Epithelial cell of prostate (primary cell): Measurements from ENCODE around the gene HAT1.
"Not testable (repeated sequence)": the region's sequence is repeated elsewhere in the genome, so short reads cannot be mapped to it uniquely, and the experiment has no call there.

Source experiments
- DNase-seq: peaks from one replicate; pipeline ENCODE4 v3.0.0-alpha.2; 2011; ENCODE audit warnings: low read depth, low spot score
- H3K27ac ChIP-seq: fragments of 450-650 bp; 2 replicates; pipeline ENCODE4 v1.5.1; 2017; ENCODE audit warnings: mild to moderate bottlenecking

The HAT1 gene, protein sequence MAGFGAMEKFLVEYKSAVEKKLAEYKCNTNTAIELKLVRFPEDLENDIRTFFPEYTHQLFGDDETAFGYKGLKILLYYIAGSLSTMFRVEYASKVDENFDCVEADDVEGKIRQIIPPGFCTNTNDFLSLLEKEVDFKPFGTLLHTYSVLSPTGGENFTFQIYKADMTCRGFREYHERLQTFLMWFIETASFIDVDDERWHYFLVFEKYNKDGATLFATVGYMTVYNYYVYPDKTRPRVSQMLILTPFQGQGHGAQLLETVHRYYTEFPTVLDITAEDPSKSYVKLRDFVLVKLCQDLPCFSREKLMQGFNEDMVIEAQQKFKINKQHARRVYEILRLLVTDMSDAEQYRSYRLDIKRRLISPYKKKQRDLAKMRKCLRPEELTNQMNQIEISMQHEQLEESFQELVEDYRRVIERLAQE

DNA sequence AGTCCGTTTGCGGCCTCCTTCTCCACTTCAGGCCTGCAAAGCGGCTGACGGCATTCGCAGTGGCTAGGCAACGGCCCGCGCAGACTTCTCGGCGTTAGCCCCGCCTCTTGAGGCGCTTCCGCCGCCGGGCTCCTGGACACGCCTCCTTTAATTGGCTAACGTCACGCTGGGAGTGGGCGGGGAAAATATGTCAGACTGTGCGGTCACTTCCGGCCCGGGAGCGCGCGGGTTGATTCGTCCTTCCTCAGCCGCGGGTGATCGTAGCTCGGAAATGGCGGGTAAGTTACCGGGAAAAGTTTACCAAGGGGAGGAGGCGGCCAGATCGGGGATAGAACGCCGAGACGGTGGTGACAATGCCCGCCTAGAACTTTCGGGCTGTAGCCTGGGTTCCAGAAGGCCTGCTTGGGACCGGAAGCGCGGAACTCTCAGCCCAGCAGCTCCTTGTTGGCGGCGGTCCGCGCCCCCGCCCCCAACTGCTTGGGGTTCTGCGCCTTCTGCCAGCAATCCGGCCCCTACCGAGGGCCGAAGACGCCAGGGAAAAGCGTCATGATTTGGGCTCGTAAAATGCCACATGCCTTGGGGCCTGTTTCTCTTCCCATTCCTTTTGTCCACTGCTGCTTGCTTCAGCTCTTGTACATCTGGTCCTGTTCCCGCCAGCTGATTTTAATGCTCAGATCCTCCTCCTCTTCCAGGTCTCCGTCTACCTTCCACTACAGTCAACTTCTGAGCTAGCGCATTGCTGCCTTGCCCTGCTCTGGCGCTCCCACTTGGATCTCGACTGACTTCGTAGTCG is at the start of gene HAT1:
Gene HAT1, plus strand, starts transcription at position 232 of the 793 bp plus-strand sequence. Its CDS starts 40 bp downstream, at position 272.
- DNase-seq, result peak; percentile 77
- H3K27ac ChIP-seq, result peak within 1 kb of the TSS; percentile 73

DNA sequence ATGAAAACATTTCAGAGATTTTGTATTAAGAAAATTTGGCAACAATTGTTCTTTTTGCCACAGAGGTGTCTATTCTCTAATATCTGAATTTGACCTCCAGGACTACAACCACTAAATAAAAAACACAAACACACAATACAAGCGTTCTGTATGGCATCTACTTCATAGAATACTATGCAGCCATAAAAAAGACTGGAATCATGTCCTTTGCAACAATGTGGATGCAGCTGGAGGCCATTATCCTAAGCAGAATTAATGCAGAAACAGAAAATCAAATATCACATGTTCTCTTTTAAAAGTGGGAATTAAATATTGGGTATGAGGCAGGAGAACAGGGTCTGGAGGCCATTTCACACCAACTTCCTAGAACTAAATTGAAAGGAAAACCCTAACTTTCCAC is 47.7 kb upstream of the HAT1 start:
- no peak overlapping the region for H3K27ac ChIP-seq
- DNase-seq, result no peak

DNA sequence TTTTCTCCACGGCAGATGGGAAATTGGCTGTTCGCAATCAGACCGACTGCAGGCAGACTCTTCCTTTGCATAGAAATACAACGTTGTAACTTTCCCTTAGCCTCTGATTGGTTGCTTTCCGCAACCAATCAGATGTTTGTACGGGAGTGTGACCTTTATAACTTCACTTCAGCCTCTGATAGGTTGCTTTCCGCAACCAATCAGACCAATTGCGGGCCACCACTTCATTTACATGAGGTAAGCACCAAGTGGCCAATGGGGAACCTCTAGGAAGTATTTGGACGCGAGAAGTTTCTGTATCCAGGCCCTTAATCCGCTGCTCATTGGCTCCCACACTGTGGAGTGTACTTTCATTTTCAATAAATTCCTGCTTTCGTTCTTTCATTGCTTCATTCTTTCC is 47.3 kb upstream of the HAT1 start:
- no peak overlapping the region for H3K27ac ChIP-seq
- DNase-seq, result no peak

DNA sequence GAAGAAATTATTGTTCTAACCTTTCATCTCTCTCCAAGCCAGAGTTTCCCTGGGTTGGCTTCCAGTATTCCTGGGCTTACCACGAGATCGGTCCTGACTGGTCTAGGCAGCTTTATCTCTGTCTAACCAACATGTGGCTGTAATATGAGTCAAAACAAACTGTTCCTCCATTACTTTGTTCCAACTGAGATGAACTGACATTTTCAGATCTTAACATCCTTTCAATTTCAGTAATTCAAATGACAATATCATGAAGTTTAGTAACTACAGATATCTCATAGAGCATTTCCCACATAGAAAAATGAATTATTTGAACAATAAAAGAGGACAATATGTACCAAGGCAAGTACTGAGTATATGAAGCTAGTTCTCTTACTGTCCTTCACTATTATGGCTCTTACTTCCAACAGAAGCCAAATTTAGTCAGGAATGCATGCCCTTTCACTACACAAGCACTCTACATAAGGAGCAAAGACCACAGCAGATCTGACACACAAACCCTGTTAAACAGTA is 43.7 kb upstream of the HAT1 start:
- peak overlapping the region; percentile 27 for H3K27ac ChIP-seq
- DNase-seq, result no peak

DNA sequence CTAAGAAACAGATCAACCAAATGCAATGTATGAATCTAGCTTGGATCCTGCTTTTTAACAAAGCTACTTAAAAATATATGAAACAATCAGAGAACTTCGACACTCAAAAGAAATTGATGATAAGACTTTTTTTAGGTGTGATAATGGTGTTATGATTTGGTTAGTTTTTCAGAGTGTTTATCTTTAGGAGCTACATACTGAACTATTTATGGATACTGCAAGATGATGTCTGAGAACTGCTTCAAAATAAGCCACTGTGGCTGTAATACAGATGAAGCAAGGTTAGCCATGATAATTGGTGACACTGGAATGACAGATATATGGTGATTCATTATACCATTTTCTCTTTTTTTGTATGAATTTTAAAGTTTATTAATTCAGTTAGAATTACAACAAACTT is 42.4 kb upstream of the HAT1 start:
- no peak for DNase-seq
- no peak overlapping the region for H3K27ac ChIP-seq

DNA sequence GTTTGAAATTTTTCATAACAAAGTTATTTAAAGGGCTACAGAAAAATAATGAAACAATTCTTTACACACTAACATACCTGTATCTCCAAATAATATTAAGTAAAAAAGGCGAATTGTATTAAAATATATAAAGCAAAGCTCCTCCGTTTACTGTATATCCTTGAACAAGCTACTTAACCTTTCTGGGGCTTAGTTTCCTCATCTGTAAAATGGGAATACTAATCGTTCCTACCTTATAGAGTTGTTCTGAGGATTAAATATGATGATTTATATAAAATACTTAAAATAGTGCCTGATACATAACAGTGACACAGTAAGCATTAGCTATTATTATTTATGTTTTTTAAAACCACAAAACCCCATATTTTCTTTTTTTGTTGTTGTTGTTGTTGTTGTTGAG is 41.5 kb upstream of the HAT1 start:
- H3K27ac ChIP-seq, result no peak overlapping the region
- DNase-seq, result no peak

DNA sequence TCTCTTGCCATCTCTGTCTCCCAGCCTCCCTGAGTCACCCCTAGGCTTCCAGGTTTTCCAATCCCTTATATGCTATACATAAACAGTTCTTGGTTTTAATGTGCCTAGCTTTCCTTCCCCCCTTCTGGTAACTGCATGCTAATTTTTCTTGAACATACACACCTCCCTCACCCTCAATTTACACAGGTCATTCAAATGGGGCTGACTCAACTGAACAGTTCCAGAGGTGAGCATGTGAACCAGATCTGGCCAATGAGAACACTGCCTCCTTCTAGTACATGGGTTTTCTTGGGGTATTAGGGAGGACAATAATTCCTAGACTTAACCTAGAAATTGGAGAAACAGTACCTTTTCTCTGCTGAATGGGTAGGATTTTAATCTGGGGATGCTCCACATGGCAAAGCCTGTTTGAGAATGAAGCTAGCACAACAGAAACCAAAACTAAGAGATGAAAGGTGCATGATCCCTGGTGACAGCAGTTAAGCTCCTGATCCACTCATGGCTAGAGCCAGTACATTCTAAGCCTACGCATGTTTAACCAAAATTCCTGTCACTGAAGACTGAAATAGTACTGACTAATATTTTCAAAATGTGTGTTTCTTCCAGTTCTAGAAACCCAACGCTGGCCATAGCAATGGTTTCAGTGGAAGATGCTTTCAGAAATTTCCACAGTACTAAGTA is 40.0 kb upstream of the HAT1 start:
- no peak for DNase-seq
- no peak overlapping the region for H3K27ac ChIP-seq

DNA sequence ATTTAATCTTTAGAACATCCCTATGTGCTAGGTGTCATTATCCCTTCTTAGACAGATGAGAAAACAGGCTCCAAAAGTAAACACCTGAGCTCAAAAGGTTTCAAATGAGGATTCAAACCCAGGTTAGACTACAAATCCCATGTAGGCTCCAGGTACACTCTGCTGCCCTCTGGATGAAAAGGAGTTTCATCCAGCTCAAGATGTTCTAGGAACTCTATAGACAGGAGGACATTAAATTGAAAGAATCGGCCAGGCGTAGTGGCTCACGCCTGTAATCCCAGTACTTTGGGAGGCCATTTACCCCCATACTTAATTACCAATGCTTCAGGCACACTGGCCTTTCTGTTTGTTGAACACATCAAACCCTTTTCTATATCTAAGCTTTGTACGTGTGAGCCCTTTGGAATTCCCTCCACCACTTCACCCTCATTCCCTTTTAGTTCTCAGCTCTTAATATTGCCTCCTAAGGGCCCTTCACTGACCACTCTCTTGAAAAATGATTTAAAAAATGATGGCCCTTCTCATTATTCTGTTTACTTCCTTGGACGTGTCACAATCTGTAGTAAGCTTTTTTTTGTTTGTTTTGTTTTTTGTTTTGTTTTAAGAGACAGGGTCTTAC is 38.9 kb upstream of the HAT1 start:
- H3K27ac ChIP-seq, result no peak overlapping the region
- DNase-seq, result no peak

DNA sequence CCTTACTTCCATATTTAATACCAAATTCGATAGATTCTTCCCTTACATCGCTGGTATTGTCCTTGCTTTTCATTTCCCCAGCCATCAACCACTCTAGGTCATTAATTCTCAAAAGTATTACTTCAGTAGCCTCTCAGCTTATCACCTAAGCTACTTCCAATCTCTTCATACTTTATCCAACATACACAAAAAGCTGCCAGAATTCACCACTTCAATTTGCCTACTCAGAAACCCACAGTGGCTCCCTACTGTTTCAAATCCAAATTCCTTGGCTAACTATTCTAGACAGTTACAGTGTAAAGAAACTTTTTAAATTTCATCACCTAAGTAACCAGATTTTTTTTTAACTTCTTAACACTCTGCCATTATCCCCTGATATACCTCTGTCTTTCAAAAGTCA is 32.9 kb upstream of the HAT1 start:
- no peak for DNase-seq
- no peak overlapping the region for H3K27ac ChIP-seq

DNA sequence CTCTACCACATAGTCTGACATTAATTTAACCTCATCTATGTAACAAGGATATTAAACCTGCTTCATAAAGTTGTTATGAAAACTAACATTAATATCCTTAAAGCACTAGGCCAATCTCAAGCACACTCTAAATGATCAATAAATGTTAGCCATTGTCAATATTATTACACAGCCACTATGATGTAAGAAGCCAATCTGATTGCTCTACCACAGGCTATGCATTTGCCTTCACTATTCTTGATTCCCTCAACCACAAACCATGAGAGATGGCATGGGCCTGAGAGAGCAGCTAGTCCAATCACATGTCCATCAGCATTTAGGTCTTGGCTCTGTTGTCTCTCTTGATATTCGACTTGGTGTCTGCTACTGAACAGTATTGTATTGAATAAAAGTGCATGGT is 32.5 kb upstream of the HAT1 start:
- no peak for DNase-seq
- H3K27ac ChIP-seq, result no peak overlapping the region

DNA sequence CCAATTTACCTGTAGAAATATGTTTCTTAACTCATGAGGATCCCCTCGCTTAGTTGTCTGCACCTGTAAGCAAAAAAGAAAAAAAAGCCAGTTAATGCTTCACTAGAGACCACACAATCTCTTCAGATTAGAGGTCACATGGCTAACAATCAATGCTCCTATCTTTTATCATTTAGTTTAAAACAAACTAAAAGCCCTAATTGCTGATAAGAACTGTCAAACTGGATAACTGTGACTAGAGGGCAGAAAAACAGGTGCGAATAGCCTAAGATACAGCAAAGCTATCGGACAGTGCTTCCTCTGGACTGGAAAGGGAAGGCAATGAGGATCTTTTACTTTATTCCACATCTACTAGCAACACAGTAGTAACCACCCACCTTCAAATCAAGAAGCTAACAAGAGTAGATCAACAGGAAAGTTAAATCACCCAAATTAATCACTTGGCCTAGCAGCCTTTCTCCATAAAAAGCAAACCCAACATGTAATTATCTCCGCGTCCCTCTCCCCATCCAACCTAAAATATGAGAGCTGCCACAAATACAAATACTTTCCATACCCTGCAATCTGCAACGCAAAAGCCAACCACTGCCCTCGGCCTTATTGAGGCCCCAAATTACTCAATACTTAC is 29.0 kb upstream of the HAT1 start:
- peak overlapping the region; percentile 63 for H3K27ac ChIP-seq

DNA sequence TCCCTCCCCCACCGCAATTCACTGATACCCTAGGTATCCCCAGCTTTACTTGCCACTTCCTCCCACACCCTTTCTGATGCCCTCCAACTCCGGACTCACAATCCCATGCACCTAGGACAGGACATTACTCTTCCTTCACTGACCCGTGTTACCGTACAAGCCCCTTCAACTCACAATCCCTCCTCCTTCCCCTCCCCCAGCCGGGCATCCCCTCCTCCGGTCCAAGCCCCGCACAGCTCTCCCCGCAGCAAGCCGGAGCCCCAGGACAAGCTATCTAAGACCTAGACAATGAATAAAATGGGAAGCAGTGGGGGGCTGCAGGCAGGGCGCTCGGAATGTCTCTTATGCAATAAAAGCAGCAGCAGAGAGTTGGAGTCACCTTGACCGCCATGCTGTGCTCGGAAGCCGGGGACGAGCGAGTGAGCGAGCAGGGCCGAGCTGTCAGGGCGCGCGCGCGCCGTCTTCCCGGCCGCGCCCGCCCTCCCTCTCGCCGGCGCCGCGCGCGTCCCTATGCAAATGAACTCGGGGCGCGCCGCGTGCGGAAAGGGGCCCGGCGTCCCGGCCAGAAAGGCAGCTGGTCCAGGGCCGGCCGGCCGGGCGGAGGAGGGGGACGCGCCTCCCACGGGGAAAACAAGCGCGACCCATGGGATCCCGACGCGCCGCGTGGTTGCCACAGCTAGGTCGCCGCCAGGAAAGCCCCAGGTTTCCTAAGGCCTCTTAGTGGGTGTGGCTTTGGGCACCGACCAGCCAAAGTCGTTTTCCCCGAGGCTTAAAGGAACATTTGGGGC is 28.2 kb upstream of the HAT1 start, which contains the start of gene SLC25A12:
Gene SLC25A12, minus strand, starts transcription at position 421 of the 788 bp plus-strand sequence. Its CDS starts 30 bp downstream, at position 391.
- H3K27ac ChIP-seq, result peak within 1 kb of the TSS; percentile 63
- DNase-seq, result no peak

More for the DNA sequence above, 29.0 kb upstream of the HAT1 start:
- DNase-seq, result no peak

DNA sequence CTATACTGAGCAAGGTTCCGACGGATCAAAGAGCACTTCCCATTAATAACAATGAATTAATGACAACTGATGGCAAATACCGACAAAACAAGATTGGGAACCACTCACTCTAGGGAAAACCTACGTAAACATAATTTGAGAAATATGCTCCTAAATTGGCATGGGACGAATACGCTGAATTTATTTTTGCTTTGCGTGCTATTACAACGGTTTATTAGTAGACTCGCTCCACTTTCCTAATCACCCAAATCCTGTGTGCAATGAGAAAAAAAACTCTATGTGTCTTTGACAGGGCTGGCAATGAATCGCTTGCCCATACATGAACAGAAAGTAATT is 27.7 kb upstream of the HAT1 start:
- no peak for DNase-seq

DNA sequence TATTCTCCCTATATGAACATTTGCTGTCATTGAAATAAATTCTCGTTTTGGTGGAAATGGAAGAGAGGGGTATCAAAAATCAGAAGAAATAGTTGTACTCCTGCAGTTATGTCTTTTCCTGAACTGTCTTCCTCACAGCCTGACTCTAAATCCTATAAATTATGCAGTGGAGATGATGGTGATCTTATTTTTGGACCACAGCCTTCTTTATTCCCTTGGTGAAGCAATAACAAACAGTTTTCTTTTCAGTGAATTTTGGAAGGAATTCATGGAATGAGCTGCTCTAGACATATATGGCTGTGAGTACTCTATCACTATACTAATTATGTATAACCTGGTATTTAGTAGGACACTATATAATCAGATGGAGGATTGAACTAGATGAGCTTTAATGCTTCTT is 26.5 kb upstream of the HAT1 start:
- no peak overlapping the region for H3K27ac ChIP-seq
- DNase-seq, result no peak

More for the DNA sequence above, 27.7 kb upstream of the HAT1 start:
- peak overlapping the region; percentile 63 for H3K27ac ChIP-seq

DNA sequence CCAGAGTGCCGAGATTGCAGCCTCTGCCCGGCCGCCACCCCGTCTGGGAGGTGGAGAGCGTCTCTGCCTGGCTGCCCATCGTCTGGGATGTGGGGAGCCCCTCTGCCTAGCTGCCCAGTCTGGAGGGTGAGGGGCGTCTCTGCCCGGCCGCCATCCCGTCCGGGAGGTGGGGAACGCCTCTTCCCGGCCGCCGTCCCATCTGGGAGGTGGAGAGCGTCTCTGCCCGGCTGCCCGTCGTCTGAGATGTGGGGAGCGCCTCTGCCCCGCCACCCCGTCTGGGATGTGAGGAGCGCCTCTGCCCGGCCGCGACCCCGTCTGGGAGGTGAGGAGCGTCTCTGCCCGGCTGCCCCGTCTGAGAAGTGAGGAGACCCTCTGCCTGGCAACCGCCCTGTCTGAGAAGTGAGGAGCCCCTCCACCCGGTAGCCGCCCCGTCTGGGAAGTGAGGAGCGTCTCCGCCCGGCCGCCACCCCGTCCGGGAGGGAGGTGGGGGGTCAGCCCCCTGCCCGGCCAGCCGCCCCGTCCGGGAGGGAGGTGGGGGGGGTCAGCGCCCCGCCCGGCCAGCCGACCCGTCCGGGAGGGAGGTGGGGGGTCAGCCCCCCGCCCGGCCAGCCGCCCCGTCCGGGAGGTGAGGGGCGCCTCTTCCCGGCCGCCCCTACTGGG is 22.5 kb upstream of the HAT1 start:
- H3K27ac ChIP-seq, DNase-seq: not testable (repeated sequence)

DNA sequence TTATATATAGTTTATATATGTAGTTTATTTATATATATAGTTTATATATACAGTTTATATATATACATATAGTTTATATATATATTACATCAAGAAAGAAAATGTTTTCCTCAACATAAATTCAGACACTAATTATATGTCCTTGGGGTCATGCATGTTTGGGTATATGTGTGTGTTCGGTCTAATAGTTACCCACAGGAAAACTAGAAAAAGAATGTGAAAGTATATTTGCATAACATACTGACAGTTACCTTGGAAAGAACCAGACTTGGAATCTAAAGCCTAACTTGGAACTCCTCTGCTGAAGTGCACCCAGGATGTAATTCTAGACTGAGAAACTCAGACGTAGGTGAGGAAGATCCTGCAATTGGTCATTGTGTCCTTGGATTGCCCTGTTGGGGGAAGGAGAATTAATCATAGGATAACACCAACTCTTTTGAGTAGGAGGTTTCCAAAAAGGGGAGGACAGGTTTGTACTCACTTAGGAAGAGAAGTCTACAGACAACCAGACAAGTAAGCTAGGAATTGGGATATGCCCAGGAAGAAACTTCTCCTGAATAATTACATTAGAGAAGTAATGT is 19.3 kb upstream of the HAT1 start:
- H3K27ac ChIP-seq, result no peak overlapping the region
- DNase-seq, result no peak

DNA sequence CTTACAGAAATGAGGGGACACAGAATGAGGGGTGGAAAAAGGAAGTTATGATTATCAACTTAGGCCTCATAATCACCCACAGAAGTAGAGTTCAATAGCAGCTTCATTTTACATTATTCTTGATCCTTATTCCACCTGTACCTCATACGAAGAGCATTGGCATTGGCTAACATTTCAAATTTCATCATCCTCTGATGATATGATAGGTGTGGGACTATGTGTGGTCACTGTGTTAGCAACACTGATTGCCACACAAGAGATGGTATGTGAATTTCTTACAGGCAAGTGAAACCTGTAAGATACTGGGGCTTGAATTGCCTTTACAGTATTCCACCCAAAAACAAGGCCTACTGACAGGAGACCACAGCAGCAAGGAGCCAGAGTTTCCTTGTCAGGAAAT is 14.0 kb upstream of the HAT1 start:
- no peak for DNase-seq
- no peak overlapping the region for H3K27ac ChIP-seq

DNA sequence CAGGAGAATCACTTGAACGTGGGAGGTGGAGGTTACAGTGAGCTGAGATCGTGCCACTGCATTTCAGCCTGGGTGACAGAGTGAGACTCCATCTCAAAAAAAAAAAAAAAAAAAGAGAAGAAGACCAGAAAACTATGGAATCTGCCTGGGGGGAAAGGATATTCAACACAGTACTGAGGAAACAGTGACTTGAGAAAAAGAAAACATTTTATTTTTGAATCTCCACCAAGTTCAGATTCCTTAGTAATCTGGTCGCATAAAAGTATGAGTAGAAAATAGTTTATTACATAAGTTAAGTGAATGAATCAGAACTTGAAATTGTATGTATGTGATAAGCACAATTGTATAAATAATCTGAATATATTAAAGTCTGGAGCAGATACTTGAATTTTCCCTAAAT is 13.0 kb upstream of the HAT1 start:
- no peak for DNase-seq
- H3K27ac ChIP-seq, result no peak overlapping the region
